Neural cell (in vitro differentiated cells): ENCODE results near the gene TUBD1.

ENCODE experiments used
- EZH2 ChIP-seq: fragments of 200-600, 300-800 bp; shearing (Covaris generic), sonication (generic); IDR thresholded peaks from 2 replicates; pipeline ENCODE4 v1.6.1; 2014; ENCODE audit warnings: antibody characterized with exemption, low read length, borderline replicate concordance, mild to moderate bottlenecking; ENCODE audit not compliant: insufficient read depth, poor library complexity, severe bottlenecking
- RAD21 ChIP-seq: fragments of 450-650 bp; conservative IDR thresholded peaks from 2 replicates; pipeline ENCODE4 v1.6.1; 2014; ENCODE audit warnings: antibody characterized with exemption, mild to moderate bottlenecking, moderate library complexity
- TF ChIP-seq, protein P1 (sequence below): fragments of 450-650 bp; IDR thresholded peaks from 2 replicates; pipeline ENCODE4 v1.5.1; 2014; ENCODE audit warnings: antibody characterized with exemption, mild to moderate bottlenecking, moderate library complexity; ENCODE audit not compliant: poor library complexity, severe bottlenecking

DNA sequence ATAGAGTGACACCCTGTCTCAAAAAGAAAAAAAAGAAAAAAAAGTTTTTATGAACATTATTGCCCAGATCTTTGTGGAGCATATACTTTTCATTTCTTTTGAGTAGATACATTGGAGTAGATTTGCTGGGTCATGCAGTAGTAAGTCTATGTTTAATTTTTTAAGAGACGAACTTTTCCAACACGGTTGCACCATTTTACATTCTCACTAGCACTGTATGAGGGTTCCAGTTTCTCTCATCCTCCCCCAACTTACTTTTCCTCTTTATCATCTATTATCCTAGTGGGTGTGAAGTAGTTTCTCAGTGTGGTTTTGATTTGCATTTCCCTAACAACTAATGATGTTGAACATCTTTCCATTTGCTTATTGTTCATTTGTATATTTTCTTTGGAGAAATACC, 10.7 kb upstream of the TUBD1 start:
- no peak for TF ChIP-seq EZH2
- TF ChIP-seq RAD21, result no peak
- TF ChIP-seq, protein P1, sequence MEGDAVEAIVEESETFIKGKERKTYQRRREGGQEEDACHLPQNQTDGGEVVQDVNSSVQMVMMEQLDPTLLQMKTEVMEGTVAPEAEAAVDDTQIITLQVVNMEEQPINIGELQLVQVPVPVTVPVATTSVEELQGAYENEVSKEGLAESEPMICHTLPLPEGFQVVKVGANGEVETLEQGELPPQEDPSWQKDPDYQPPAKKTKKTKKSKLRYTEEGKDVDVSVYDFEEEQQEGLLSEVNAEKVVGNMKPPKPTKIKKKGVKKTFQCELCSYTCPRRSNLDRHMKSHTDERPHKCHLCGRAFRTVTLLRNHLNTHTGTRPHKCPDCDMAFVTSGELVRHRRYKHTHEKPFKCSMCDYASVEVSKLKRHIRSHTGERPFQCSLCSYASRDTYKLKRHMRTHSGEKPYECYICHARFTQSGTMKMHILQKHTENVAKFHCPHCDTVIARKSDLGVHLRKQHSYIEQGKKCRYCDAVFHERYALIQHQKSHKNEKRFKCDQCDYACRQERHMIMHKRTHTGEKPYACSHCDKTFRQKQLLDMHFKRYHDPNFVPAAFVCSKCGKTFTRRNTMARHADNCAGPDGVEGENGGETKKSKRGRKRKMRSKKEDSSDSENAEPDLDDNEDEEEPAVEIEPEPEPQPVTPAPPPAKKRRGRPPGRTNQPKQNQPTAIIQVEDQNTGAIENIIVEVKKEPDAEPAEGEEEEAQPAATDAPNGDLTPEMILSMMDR, result no peak
